Colonic mucosa (tissue), 4 donors: ENCODE measurements around the gene ZNF774. TPM values are rescaled to one million over a fixed set of nuclear protein-coding genes. Genes with fewer than 3 reads are reported as not detected.

Source experiments
- DNase-seq: peaks from one replicate; pipeline ENCODE4 v3.0.0-alpha.2; 2020
- H3K27ac ChIP-seq: fragments of 200-600 bp; one replicate; pipeline ENCODE4 v1.8.0; 2021
- H3K27me3 ChIP-seq: fragments of 200-600 bp; one replicate; pipeline ENCODE4 v1.8.0; 2021
- H3K36me3 ChIP-seq: fragments of 200-600 bp; one replicate; pipeline ENCODE4 v1.8.0; 2021
- H3K4me1 ChIP-seq: fragments of 200-600 bp; one replicate; pipeline ENCODE4 v1.8.0; 2021; ENCODE audit warnings: mild to moderate bottlenecking
- H3K4me3 ChIP-seq: fragments of 200-600 bp; one replicate; pipeline ENCODE4 v1.8.0; 2021
- H3K9ac ChIP-seq, 2 donors: one replicate each; pipeline ENCODE4 v1.7.0; 2013; ENCODE audit warnings: control low read depth in 2 of 2, low read depth in 2 of 2, low read length in 2 of 2
- H3K9me3 ChIP-seq: fragments of 200-600 bp; one replicate; pipeline ENCODE4 v1.8.0; 2021
- intact Hi-C: fragments of 100-400 bp; cut with DNase I; formaldehyde crosslinking; loops from one replicate; pipeline ENCODE4 v1.14.1; 2022
- total RNA-seq, 2 donors: library from RNA; stranded (reverse); fragmentation: NEBNext Ultra II Directional in 1 of 2; extraction: Animal tissue kit (Norgen Biotek cat#: 25700) in 1 of 2; gene quantifications; one replicate each; pipeline ENCODE4 v1.2.1, GENCODE V29; 2021
- TF ChIP-seq, protein P1 (sequence below): fragments of 200-600 bp; IDR thresholded peaks from one replicate; pipeline ENCODE4 v1.8.0; 2022; ENCODE audit warnings: antibody characterized with exemption, mild to moderate bottlenecking
- donor health status: healthy.
- donor health status: DM: no; HTN: no; CAD: no.
- donor health status: DM: no; HTN: no; CAD: no.

Gene ZNF774
- total RNA-seq, 2 donors from 2014 or later = 13.7 to 13.9 TPM

DNA sequence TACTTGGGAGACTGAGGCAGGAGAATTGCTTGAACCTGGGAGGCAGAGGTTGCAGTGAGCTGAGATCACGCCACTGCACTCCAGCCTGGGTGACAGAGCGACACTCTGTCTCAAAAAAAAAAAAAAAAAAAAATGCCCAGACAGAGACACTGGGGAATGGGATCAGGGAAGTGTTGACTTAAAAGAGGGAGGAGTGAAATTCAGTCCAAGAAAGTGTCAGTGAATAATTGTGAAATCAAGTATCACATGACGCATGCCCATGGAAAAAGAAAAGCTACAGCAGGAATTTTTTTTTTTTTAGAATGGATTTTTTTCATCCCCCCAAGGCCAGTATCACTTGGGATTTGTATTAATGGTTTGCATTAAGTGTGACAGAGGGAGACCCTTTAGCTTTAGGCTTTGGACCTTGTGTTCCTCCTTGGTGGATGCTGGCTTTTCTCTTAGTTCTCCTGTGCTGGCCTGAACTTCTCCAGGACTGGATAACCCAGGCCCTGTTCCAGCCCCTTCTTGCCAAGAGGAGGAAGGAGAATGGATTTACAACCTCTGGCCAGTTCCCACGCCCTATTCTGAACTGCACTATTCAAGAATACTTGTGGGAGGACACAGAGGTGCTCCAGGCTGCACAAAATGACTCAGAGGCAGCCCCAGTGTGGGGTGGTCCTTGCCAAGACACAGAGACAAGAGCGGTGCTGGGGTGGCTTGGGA, 36.7 kb upstream of the ZNF774 start:
- no peaks in the 10 kb centered on the region for H3K9me3 ChIP-seq
- DNase-seq = peak; percentile 88
- no peaks in the 10 kb centered on the region for H3K36me3 ChIP-seq
- peaks cover 7% of the 10 kb centered on the region for H3K4me1 ChIP-seq
- no peak overlapping the region for H3K4me3 ChIP-seq
- peak overlapping the region; percentile 68 for H3K27ac ChIP-seq
- intact Hi-C loops = no loop called here
- H3K27me3 ChIP-seq = no peaks in the 10 kb centered on the region
- peak overlapping the region in 1 of 2 donors; percentile 29 for H3K9ac ChIP-seq
- TF ChIP-seq, protein P1, sequence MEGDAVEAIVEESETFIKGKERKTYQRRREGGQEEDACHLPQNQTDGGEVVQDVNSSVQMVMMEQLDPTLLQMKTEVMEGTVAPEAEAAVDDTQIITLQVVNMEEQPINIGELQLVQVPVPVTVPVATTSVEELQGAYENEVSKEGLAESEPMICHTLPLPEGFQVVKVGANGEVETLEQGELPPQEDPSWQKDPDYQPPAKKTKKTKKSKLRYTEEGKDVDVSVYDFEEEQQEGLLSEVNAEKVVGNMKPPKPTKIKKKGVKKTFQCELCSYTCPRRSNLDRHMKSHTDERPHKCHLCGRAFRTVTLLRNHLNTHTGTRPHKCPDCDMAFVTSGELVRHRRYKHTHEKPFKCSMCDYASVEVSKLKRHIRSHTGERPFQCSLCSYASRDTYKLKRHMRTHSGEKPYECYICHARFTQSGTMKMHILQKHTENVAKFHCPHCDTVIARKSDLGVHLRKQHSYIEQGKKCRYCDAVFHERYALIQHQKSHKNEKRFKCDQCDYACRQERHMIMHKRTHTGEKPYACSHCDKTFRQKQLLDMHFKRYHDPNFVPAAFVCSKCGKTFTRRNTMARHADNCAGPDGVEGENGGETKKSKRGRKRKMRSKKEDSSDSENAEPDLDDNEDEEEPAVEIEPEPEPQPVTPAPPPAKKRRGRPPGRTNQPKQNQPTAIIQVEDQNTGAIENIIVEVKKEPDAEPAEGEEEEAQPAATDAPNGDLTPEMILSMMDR = no peak

DNA sequence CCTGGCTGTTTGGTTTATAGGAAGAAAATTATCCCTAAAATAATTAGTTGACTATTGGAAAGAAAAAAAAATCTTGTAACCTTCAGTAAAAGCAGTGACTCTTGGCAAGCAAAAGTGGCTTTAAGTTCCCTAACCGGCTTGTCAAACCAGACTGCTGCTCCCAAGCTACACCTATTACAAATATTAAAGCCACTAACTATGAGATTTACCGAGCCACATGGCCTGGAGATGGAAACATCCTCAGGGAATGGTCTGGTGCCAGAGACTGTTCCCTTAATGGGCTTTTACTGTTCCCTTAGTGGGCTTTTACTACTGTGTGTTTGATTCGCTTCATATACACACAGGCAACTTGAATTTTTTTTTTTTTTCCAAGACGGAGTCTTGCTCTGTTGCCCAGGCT, 35.9 kb upstream of the ZNF774 start:
- H3K4me1 ChIP-seq = peaks cover 7% of the 10 kb centered on the region
- H3K9me3 ChIP-seq = no peaks in the 10 kb centered on the region
- DNase-seq = peak; percentile 29
- H3K36me3 ChIP-seq = no peaks in the 10 kb centered on the region
- H3K9ac ChIP-seq = peak overlapping the region in 1 of 2 donors; percentile 29
- TF ChIP-seq, protein P1 = no peak
- intact Hi-C loops = no loop called here
- H3K4me3 ChIP-seq = no peak overlapping the region
- peak overlapping the region; percentile 68 for H3K27ac ChIP-seq
- H3K27me3 ChIP-seq = no peaks in the 10 kb centered on the region

DNA sequence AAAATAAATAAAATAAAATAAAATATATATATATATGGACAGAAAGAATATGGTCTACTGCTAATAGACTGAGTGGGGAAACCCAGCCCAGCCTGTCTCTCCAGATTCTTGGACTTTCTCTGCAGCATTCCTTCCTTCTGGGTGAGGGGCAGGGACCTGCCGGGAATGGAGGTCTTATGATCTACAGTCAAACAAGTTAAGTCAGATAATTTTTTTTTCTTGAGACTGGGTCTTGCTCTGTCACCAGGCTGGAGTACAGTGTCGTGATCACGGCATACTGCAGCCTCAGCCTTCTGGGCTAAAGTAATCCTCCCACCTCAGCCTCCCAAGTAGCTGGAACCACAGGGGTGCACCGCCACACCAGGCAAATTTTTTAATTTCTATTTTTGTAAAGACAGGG, 33.5 kb upstream of the ZNF774 start:
- peak; percentile 11 for DNase-seq
- intact Hi-C loops = no loop called here

DNA sequence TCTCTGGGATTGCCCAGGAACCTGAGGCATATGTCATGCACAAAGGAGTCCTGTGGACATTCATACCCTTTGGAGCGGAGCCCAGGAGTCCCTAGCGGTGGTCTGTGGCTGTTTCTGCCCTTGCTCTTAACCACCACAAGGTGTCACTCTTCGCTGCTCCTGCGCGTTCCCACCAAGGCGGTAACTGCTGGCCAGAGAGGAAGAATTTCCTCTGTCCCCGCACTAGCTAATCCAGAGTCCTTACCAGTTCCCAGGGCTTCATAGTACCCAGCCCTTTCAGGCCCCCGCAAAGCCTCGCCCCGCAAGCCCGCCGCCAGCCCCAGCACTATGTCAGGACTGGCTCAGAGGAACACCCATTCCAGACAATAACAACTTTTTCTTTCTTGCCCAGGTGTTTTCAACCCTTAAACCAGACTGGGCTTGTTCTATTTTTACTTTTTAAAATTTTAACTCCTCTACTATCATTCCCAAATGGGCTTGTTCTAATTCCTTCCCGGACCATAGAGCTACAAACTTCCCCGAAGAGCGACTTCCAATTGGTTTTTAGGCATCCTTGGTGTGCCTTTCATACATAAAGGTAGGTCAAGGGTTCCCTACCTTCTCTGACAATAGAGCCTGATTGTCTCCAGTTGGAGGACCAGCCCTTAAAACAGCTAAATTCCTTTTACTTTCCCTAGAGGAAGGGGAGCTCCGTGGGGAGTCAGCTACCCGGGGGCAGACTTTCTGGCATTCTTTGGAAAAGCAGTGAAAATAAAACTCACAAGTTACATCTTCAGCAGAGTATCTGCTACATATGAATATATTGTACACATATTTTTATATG, 31.8 kb upstream of the ZNF774 start:
- Histone ChIP-seq H3K36me3 (no peaks in the 10 kb centered on the region), H3K9me3 (no peaks in the 10 kb centered on the region), H3K4me3 (peak overlapping the region; percentile 17), H3K9ac (peak overlapping the region in 1 of 2 donors; percentile 38), H3K27me3 (no peaks in the 10 kb centered on the region), H3K27ac (peak overlapping the region; percentile 40), H3K4me1 (peaks cover 7% of the 10 kb centered on the region)
- TF ChIP-seq, protein P1 = peak; percentile 97
- peak; percentile 79 for DNase-seq
- intact Hi-C loops = loop anchor here (5.0 kb wide), 1 partner anchor 162 kb away; no protein-coding TSS in a partner anchor

More for the DNA sequence above, 33.5 kb upstream of the ZNF774 start:
- Histone ChIP-seq H3K9me3 (no peaks in the 10 kb centered on the region), H3K36me3 (no peaks in the 10 kb centered on the region), H3K9ac (no peak overlapping the region), H3K4me3 (no peak overlapping the region), H3K27me3 (no peaks in the 10 kb centered on the region), H3K4me1 (peaks cover 7% of the 10 kb centered on the region), H3K27ac (no peak overlapping the region)
- TF ChIP-seq, protein P1 = no peak

DNA sequence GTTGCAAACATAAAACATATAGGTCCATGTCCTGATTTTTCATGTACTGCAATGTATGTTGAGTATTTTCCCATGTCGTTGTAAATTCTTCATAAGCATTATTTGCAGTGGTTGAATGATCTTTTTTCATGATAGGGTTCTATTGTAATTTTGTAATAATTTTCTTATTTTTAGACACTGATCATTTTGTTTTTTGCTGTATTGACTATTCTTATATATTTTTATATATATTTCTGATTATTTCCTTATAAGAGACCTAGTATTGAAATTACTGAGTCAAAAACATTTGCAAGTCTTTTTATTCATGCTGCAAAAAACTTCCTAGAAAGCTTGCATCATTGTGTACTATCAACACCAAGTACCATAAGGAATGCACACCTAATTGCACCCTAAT, 31.2 kb upstream of the ZNF774 start:
- H3K4me3 ChIP-seq = no peak overlapping the region
- DNase-seq = no peak
- TF ChIP-seq, protein P1 = no peak
- H3K9me3 ChIP-seq = no peaks in the 10 kb centered on the region
- no peaks in the 10 kb centered on the region for H3K36me3 ChIP-seq
- peaks cover 4% of the 10 kb centered on the region for H3K4me1 ChIP-seq
- H3K27me3 ChIP-seq = no peaks in the 10 kb centered on the region
- H3K27ac ChIP-seq = no peak overlapping the region
- intact Hi-C loops = loop anchor here (5.0 kb wide), 1 partner anchor 161 kb away; no protein-coding TSS in a partner anchor
- H3K9ac ChIP-seq = no peak overlapping the region
